Inflammatory macrophage treated with lipopolysaccharide for 1 hour (primary cell): ENCODE results near the gene AEN.

Experiments used
- DNase-seq, 2 donors: peaks; one replicate each; pipeline ENCODE4 v3.0.0-alpha.2; 2020 to 2022

AEN gene

DNA sequence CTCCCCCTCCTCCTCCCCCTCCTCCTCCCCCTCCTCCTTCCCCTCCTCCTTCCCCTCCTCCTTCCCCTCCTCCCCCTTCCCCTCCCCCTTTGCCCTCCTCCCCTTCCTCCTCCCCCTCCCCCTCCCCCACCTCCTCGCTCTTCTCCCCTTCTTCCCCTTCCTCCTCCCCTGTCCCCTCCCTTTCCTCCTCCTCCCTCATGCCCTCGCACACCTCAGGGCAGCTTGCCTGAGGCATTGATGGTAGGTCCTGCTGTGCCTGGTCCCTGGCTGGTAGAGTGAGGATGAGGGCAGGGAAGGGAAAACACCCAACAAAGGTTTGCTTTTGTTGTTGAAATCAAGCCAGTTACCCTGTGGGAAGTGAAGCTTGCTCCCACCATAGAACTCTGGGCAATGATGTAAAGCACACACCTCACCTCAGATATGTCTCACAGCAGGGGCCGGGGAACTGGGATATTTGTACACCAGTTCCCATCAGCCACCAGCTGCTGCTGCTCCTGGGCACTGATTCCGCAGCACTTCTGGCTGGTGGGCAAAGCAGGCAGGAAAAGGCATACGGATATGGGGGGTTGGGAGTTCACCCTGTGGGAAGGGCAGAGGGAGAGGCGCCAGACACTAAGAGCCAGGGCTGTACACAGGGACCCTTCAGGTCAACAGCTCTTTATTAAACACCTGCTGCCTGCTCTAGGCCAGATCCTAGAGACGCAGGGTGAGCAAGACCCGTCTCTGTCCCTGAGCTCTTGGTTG, 31.5 kb downstream of the AEN start:
- DNase-seq, result no peak

- no peak for DNase-seq
These were observed 32.3 kb downstream of the AEN start for GRCh38 chr15:88653200-88654064.

DNA sequence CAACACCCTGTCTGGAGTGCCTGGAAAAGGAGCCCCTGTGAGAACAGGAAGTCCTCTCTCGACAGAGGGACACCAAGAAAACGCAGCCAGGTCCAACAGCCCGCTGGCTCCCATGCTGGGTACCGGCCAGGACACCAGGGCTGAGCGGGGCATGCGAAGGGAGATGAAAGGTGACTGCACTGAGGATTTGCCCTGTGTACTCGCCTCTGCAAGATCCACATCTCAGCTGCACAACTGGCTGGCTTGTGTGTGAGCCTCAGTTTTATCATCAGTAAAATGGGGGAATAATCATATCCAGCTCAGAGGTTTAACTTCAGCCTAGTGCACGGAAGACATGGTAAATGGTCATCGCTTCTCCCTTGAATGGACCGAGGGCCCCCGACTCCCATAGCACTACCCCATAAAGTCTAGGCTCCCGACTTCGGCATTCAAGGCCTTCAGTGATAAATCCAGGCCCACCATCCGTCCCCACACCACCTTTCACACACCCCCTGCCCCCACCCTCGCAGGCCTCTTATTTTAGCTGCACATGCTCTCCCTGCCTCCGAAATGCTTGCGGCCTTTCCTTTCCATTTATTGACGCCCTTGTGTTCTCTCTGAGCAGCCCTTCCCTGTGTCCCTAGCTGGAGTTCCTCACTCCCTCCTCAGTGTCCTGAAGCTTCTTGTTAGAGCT, 33.4 kb downstream of the AEN start:
- no peak for DNase-seq

DNA sequence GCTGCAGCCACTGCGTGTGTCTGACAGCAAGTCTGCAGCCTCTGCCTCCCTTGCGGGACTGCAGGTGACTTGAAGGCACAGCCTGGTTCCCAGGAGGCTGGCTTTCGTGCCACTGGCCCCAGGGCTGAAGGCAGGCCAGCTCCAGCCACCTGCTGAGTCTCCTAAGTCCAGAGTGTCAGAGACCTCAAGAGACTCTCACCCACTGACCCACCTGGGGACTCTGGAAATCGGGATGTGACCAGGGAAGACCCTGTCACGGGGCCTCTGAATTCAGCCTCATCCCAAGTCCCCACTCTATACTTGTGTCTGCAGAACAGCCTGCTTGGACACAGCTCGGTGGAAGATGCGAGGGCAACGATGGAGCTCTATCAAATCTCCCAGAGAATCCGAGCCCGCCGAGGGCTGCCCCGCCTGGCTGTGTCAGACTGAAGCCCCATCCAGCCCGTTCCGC, 34.0 kb downstream of the AEN start:
- no peak for DNase-seq

- DNase-seq, result no peak
These were observed 34.8 kb downstream of the AEN start for GRCh38 chr15:88655800-88656488.

DNA sequence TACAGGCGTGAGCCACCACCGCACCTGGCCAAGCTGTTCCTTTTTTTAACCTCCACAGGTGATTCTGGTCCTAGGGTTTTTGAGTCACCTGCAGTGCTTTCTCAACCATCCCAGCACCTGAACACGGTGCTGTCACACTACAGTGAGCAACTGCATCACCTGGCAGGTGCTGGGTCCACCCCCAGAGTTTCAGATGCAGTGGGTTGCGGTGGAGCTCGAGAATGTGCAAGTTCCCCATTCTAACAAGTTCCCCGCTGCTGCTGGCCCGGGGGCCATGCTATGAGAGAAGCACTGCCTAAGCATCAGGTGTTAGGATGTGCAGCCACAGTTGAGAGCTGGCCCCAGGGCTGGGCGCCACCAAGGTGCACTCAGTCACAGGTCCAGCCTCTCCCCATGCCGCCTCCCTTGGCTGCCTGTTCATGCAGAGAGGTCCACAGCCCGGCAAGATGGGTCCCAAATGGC, 35.7 kb downstream of the AEN start:
- DNase-seq, result no peak

DNA sequence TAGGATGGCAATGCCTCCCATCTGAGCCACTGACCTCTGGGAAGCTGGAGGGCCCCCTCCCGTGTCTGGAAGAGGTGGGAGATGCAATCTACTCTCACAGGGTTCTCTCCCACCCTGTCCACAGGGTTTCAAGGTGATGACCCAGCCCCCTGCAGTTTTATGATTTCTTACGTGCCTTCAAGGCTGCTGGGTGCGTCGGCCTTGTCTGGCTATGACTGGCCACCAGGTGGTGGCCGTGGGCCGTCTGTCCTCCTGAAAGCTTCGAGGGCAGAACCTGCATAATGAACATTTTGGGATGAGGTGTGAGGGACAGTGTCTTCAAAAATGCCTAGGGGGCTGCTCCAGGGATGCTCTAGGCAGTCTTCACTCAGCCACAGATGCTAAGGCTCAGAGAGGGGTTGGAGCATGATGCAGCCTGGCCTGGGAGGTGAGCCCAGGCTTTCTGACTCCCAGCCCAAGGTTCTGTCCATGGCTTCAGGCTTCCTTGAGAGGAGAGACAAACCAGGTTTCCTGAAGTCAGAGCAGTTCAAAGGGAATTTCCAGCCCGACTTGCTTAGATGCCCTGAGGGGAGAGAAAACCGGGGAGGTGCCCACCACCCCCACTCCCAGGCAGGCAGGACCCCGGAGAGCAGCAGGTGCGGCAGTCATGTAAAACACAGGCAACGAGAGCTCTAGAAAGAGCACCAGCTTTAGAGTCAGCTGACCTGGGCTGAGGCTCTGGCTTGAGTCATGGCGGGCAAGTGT, 36.4 kb downstream of the AEN start:
- peak in 1 of 2 donors; percentile 24 for DNase-seq

- no peak for DNase-seq
These were observed 37.2 kb downstream of the AEN start for GRCh38 chr15:88658070-88658965.

- no peak for DNase-seq
These were observed 38.1 kb downstream of the AEN start for GRCh38 chr15:88658972-88659931.

- DNase-seq, result no peak
These were observed 40.0 kb downstream of the AEN start for GRCh38 chr15:88661041-88661700.

- no peak for DNase-seq
These were observed 40.8 kb downstream of the AEN start for GRCh38 chr15:88661761-88662556.

GRCh38 chr15:88663141-88663621, 42.0 kb downstream of the AEN start:
- DNase-seq, result no peak

GRCh38 chr15:88664151-88664778, 43.1 kb downstream of the AEN start:
- peak in 1 of 2 donors; percentile 22 for DNase-seq

GRCh38 chr15:88674661-88675060, 53.5 kb downstream of the AEN start:
- no peak for DNase-seq

- no peak for DNase-seq
These were observed 57.6 kb downstream of the AEN start for GRCh38 chr15:88678755-88679154.

- no peak for DNase-seq
These were observed 59.3 kb downstream of the AEN start for GRCh38 chr15:88680241-88681001.
